Hypothalamus (tissue), 51 donors: ENCODE measurements around the gene ENOSF1.
"Not testable (repeated sequence)": the region's sequence is repeated elsewhere in the genome, so short reads cannot be mapped to it uniquely, and the experiment has no call there.

Source experiments
- DNase-seq, 51 donors: peaks; one replicate each; lab custom pipeline; 2025; lab: John Stamatoyannopoulos, UW

ENOSF1 gene

GRCh38 chr18:708096-708495, 4.3 kb downstream of the ENOSF1 start:
- no peak for DNase-seq

DNA sequence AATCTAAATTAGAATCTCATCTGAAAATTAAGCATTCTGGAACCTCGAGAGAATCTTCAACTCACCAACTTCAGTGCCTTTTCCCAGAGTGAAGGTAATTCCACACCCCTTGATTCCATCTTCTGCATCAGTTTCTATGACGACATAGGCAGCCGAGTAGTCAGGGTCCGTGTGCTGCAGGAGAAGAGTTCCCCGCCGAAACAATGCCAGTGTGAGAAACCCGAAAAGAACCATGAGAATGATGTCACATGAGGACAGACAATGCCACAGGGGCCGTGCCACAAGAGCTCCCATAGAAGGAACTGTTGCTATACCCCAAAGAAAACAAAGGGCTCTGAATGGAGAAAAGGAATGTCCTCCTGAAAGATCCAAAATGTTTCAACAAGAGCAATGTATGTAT, 6.0 kb downstream of the ENOSF1 start:
- DNase-seq: peak in 1 of 51 donors; percentile 12

GRCh38 chr18:703213-703967, 9.0 kb downstream of the ENOSF1 start:
- no peak for DNase-seq

GRCh38 chr18:697800-698199, 14.6 kb downstream of the ENOSF1 start:
- no peak for DNase-seq

GRCh38 chr18:697012-697411, 15.4 kb downstream of the ENOSF1 start:
- DNase-seq: no peak

DNA sequence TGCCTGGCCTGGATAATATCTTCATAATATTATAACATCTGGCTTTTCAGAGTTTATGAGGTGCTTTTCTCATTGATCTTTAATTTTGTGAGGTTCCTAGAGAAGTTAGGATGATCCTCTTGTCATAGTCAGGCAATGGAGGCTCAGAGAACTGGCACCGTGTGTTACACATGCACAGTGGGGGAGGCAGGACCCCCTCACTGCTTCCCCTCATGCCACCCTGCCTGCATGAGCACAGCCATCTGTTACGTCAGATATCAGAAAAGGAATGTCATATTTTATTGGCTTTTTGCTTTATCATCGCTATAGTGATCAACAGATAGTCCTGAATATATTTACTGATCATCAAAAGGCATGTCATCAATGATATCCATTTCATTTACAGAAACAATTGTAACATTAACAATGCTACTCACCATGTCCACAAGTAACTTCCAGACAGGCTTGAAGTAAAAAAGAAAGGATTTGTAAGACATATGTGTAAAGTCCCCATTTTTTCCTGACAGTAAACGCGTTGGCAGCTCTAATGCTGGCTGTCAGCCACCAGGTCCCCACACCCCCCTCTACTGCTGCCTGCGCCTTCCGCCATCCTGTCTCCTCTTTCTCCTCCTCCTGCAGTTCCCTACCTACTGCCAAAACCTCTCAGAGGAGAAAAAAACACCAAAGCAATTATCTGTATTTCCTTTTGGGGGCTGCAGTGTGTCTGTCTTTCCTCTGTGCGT, 18.8 kb downstream of the ENOSF1 start:
- no peak for DNase-seq

DNA sequence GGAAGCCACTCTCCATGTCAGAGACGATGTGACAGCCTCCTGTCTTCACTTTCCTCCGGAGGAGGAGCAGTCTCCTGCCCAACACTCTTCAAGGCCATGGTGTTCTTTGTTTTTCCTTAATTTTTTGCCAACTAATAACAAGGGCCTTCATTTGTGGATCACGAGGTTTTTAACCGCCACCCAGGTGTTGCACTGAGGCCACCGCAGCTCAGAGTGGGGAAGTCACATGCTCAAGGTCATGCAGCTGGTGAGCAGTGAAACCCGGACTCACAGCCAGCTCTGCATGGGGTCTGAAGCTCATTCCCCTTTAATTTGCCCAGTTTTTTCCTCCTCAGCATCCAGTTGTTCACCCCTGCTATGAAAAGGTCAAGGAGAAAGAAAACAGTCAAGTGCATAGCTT, 19.6 kb downstream of the ENOSF1 start:
- no peak for DNase-seq

- no peak for DNase-seq
Observed at GRCh38 chr18:688323-688722, 24.1 kb downstream of the ENOSF1 start.

DNA sequence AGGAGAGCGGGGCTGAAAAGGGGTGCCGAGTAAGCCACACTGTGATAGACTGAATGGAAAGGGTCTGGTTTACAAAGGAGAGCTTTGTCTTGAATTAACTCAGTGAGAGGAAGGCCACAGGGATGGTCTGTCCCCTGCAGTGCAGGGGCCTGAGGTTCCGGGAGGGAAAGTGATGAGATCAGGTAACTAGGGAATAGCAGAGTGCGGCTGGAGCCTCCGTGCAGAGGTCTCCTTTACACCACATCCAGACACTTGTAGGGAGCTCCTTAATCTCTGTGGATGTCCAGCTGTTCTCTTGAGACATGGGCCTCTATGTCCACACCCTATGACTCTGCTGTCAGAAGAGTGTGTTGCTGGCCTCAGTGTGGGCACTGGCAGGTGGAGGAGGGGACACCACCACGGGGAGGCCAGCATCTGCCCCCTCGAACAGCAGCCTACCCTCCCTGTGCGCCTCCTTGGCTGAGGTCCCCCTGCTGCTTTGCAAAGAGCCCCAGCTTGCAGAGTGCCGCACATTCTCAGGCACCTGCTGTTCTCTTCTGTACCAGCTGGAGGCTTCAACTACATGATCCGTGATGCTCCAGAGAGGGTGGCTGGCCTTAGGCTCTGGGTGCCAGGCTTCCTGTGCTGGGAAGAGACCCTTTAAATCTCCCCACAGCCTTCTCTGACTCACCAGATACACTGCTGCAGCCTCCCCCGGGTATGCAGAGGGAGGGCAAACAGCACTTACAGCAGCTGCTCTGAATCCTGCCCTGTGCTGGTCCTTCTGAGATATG, 25.9 kb downstream of the ENOSF1 start:
- peak in 1 of 51 donors; percentile 16 for DNase-seq

DNA sequence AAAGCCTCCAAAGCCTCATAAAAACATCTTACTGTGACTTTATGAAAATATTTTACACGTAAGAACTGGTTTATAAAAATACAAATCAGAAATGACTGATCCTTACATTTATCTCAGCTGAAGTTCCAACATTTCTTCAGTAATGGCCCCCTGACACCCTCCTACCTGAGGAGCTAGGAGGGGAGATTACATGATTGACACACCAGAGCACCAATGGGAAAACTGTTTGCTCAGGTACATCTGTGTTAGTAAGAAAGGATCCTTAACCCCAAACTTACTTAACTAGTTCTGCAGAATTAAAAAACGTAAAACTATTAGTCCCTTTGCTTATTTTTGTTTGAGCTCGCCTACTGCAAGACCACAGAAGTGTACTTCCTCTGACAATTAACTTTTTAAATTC, 27.0 kb downstream of the ENOSF1 start:
- no peak for DNase-seq

GRCh38 chr18:683531-683930, 28.9 kb downstream of the ENOSF1 start:
- DNase-seq: no peak

- no peak for DNase-seq
Observed at GRCh38 chr18:682833-683232, 29.6 kb downstream of the ENOSF1 start.

- not testable (repeated sequence) for DNase-seq
Observed at GRCh38 chr18:682416-682815, 30.0 kb downstream of the ENOSF1 start.

DNA sequence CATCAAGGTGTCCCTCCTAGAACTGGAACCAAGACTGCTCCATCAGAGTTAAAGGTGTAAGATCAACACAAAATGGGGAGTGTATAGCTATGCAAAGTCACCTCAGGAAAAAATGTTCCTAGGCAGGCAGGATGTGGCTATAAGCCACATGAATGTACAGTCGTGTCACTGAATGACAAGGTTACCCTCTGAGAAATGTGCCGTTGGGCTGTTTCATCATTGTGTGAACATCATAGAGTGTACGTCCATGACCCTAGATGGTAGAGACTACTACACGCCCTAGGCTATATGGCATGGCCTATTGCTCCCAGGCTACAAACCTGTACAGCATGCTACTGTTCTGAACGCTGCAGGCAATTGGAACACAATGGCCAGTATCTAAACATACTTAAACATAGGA, 30.4 kb downstream of the ENOSF1 start:
- DNase-seq: no peak

DNA sequence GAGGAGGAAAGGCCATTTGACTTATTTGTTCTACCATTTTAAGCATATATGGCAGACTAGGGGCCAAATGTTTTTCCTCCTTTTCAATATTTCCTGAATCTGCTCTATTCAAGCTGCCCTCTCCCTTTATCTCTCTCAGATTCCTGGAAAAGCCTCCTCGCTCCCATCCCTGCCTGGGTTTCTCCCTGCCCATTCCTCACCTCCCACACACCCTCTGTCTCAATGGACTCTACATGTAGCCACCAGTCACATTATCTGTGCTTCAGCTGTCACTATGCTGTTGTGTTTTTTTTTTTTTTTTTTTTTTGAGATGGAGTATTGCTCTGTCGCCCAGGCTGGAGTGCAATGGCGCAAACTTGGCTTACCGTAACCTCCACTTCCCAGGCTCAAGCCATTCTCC, 32.0 kb downstream of the ENOSF1 start:
- DNase-seq: peak in 1 of 51 donors; percentile 2

DNA sequence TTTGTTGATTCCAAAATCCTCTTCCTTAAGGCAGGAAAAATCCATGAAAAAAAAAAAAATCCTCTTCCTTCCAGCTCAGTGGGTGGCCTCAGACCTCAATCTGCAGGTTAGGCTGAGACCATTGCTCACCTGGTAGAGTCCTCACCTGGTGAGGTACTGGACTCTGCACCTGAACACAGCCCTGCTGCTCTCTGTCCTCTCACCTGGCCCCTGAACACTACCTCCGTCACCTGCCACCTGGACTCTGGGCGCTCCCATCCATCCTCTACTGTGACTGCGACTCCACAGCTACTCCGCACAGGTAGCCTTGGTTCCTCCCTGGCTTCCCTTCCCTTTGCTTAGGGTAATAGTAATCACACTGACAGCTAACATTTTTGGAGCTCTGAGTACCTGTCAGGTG, 32.9 kb downstream of the ENOSF1 start:
- no peak for DNase-seq

- DNase-seq: no peak
Observed at GRCh38 chr18:678482-679182, 33.8 kb downstream of the ENOSF1 start.

- DNase-seq: peak in 7 of 51 donors; percentile 15 to 76 (median 22)
Observed at GRCh38 chr18:677951-678381, 34.5 kb downstream of the ENOSF1 start.

- no peak for DNase-seq
Observed at GRCh38 chr18:677145-677544, 35.3 kb downstream of the ENOSF1 start.

- no peak for DNase-seq
Observed at GRCh38 chr18:676736-677135, 35.7 kb downstream of the ENOSF1 start.

- DNase-seq: no peak
Observed at GRCh38 chr18:676069-676468, 36.4 kb downstream of the ENOSF1 start.
